ENCODE results near the gene UCK2. TPM values are rescaled to one million over a fixed set of nuclear protein-coding genes. Genes with fewer than 3 reads are reported as not detected.

Gene UCK2
- total RNA-seq, 1 experiment from 2014 or later: 63.7 TPM

DNA sequence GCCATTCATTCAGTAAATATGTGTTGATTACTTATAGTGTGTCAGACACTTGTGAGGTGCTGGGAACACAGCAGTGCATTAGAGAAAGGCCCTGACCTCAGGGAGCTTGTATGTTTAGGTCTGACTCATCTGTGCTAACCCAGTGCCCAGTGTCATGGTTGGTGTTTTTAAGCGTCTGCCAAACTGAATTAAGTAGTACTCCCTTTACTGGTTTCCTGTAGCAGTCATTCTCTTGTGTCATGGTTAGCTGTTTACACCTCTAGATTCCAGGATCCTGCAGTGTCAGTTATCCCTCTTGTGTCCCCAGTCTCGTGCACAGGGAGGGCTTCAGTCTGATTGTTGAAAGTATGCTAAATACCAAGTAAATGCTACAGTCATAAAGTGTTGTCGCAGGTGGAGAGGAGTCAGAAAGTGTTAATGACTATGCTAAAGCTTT lies 14.2 kb downstream of the UCK2 start:
- Histone ChIP-seq H3K4me3 (no peak overlapping the region), H3K27me3 (replicated peaks) (no peaks in the 10 kb centered on the region; the same call in 1 of the 2 replicates), H3K36me3 (no peaks in the 10 kb centered on the region), H3K9me3 (replicated peaks) (no peaks in the 10 kb centered on the region; the same call in 1 of the 2 replicates), H3K27ac (no peak overlapping the region), H3K4me1 (replicated peaks) (peaks cover 25% of the 10 kb centered on the region)
- DNase-seq (ENCODE audit: low read depth in 1 of 2, low spot score in 2 of 2): no peak

- Histone ChIP-seq H3K27ac (no peak overlapping the region), H3K4me3 (no peak overlapping the region), H3K4me1 (replicated peaks) (peaks cover 25% of the 10 kb centered on the region), H3K9me3 (replicated peaks) (no peaks in the 10 kb centered on the region; the same call in 1 of the 2 replicates), H3K27me3 (replicated peaks) (no peaks in the 10 kb centered on the region; the same call in 1 of the 2 replicates), H3K36me3 (no peaks in the 10 kb centered on the region)
- no peak for DNase-seq (ENCODE audit: low read depth in 1 of 2, low spot score in 2 of 2)
Observed at GRCh38 chr1:165842023-165842670, 14.7 kb downstream of the UCK2 start.

DNA sequence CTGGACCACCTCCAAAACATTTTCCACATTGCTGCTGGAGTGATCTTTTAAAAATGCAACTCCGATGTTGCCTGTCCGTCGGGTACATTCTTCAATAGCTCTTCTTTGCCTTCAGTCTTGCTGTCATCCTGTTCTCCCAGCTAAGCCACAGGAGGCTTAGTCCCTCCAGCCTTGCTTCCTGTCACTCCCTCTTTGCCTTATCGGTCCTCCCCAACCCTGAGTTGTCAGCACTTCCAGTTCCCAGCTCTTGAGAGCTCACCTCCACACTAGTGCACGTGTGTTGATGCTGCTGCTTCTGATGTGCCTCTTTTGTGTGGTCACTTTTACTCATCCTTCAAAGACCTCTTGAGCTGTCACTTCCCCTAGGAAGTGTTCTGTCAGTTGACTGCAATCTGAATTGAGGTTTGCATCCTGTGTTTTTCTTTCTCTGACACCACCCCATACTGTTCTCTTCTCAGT lies 15.3 kb downstream of the UCK2 start:
- no peaks in the 10 kb centered on the region; the same call in 1 of the 2 replicates for H3K27me3 ChIP-seq (replicated peaks)
- no peaks in the 10 kb centered on the region; the same call in 1 of the 2 replicates for H3K9me3 ChIP-seq (replicated peaks)
- H3K4me1 ChIP-seq (replicated peaks): peaks cover 25% of the 10 kb centered on the region
- no peak overlapping the region for H3K27ac ChIP-seq
- DNase-seq (ENCODE audit: low read depth in 1 of 2, low spot score in 2 of 2): peak; percentile 38 to 46
- H3K4me3 ChIP-seq: no peak overlapping the region
- H3K36me3 ChIP-seq: no peaks in the 10 kb centered on the region

GRCh38 chr1:165843304-165843703 lies 15.9 kb downstream of the UCK2 start:
- H3K27me3 ChIP-seq (replicated peaks): no peaks in the 10 kb centered on the region; the same call in 1 of the 2 replicates
- H3K4me3 ChIP-seq: no peak overlapping the region
- no peaks in the 10 kb centered on the region; the same call in 1 of the 2 replicates for H3K9me3 ChIP-seq (replicated peaks)
- peaks cover 25% of the 10 kb centered on the region for H3K4me1 ChIP-seq (replicated peaks)
- H3K27ac ChIP-seq: no peak overlapping the region
- no peak for DNase-seq (ENCODE audit: low read depth in 1 of 2, low spot score in 2 of 2)
- H3K36me3 ChIP-seq: peaks cover 3% of the 10 kb centered on the region; the same call in 1 of the 2 replicates

GRCh38 chr1:165844114-165844798 lies 16.8 kb downstream of the UCK2 start:
- H3K27ac ChIP-seq: no peak overlapping the region
- H3K9me3 ChIP-seq (replicated peaks): no peaks in the 10 kb centered on the region; the same call in 1 of the 2 replicates
- DNase-seq (ENCODE audit: low read depth in 1 of 2, low spot score in 2 of 2): no peak
- peaks cover 25% of the 10 kb centered on the region for H3K4me1 ChIP-seq (replicated peaks)
- no peaks in the 10 kb centered on the region; the same call in 1 of the 2 replicates for H3K27me3 ChIP-seq (replicated peaks)
- peaks cover 3% of the 10 kb centered on the region; the same call in 1 of the 2 replicates for H3K36me3 ChIP-seq
- H3K4me3 ChIP-seq: no peak overlapping the region

- Histone ChIP-seq H3K4me1 (replicated peaks) (peaks cover 25% of the 10 kb centered on the region), H3K9me3 (replicated peaks) (no peaks in the 10 kb centered on the region; the same call in 1 of the 2 replicates), H3K27ac (no peak overlapping the region), H3K36me3 (peaks cover 3% of the 10 kb centered on the region; the same call in 1 of the 2 replicates), H3K4me3 (no peak overlapping the region), H3K27me3 (replicated peaks) (no peaks in the 10 kb centered on the region; the same call in 1 of the 2 replicates)
- DNase-seq (ENCODE audit: low read depth in 1 of 2, low spot score in 2 of 2): no peak
Observed at GRCh38 chr1:165844933-165845332, 17.5 kb downstream of the UCK2 start.

- peaks cover 3% of the 10 kb centered on the region; the same call in 1 of the 2 replicates for H3K36me3 ChIP-seq
- no peak overlapping the region for H3K27ac ChIP-seq
- H3K4me3 ChIP-seq: no peak overlapping the region
- no peaks in the 10 kb centered on the region; the same call in 1 of the 2 replicates for H3K27me3 ChIP-seq (replicated peaks)
- no peak for DNase-seq (ENCODE audit: low read depth in 1 of 2, low spot score in 2 of 2)
- no peaks in the 10 kb centered on the region; the same call in 1 of the 2 replicates for H3K9me3 ChIP-seq (replicated peaks)
- peaks cover 25% of the 10 kb centered on the region for H3K4me1 ChIP-seq (replicated peaks)
Observed at GRCh38 chr1:165845569-165845968, 18.2 kb downstream of the UCK2 start.

- no peak for DNase-seq (ENCODE audit: low read depth in 1 of 2, low spot score in 2 of 2)
- no peaks in the 10 kb centered on the region; the same call in 1 of the 2 replicates for H3K27me3 ChIP-seq (replicated peaks)
- no peaks in the 10 kb centered on the region; the same call in 1 of the 2 replicates for H3K9me3 ChIP-seq (replicated peaks)
- no peak overlapping the region for H3K27ac ChIP-seq
- no peak overlapping the region for H3K4me3 ChIP-seq
- peaks cover 29% of the 10 kb centered on the region for H3K4me1 ChIP-seq (replicated peaks)
- peaks cover 3% of the 10 kb centered on the region; the same call in 1 of the 2 replicates for H3K36me3 ChIP-seq
Observed at GRCh38 chr1:165845992-165846748, 18.8 kb downstream of the UCK2 start.

DNA sequence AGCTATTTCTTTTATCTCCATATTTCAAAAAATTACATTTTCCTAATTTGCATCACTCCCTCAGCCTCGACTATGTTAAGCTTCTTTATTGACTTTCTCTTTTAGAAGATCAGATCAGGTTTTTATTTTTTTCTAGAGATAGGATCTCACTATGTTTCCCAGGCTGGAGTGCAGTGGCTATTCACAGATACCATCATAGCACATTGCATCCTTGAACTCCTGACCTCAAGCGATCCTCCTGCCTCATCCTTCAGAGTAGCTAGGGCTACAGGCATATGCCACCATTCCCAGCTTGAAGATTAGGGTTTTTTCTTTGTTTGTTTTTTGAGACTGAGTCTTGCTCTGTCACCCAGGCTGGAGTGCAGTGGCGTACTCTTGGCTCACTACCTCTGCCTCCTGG lies 20.1 kb downstream of the UCK2 start:
- Histone ChIP-seq H3K9me3 (replicated peaks) (no peaks in the 10 kb centered on the region), H3K27me3 (replicated peaks) (no peaks in the 10 kb centered on the region; the same call in 1 of the 2 replicates), H3K4me3 (no peak overlapping the region), H3K36me3 (peaks cover 3% of the 10 kb centered on the region; the same call in 1 of the 2 replicates), H3K4me1 (replicated peaks) (peaks cover 19% of the 10 kb centered on the region), H3K27ac (no peak overlapping the region)
- no peak for DNase-seq (ENCODE audit: low read depth in 1 of 2, low spot score in 2 of 2)

- DNase-seq (ENCODE audit: low read depth in 1 of 2, low spot score in 2 of 2): no peak
- H3K9me3 ChIP-seq (replicated peaks): no peaks in the 10 kb centered on the region
Observed at GRCh38 chr1:165849353-165850133, 22.1 kb downstream of the UCK2 start.

GRCh38 chr1:165851034-165851658 lies 23.7 kb downstream of the UCK2 start:
- Histone ChIP-seq H3K4me3 (no peak overlapping the region), H3K27me3 (replicated peaks) (no peaks in the 10 kb centered on the region; the same call in 1 of the 2 replicates), H3K27ac (no peak overlapping the region), H3K36me3 (peaks cover 3% of the 10 kb centered on the region; the same call in 1 of the 2 replicates), H3K4me1 (replicated peaks) (peaks cover 15% of the 10 kb centered on the region), H3K9me3 (replicated peaks) (no peaks in the 10 kb centered on the region)
- peak in 1 of 2 experiments; percentile 43 for DNase-seq (ENCODE audit: low read depth in 1 of 2, low spot score in 2 of 2)

More at GRCh38 chr1:165849353-165850133, 22.1 kb downstream of the UCK2 start:
- no peak overlapping the region for H3K4me3 ChIP-seq
- H3K36me3 ChIP-seq: peaks cover 3% of the 10 kb centered on the region; the same call in 1 of the 2 replicates
- no peak overlapping the region for H3K27ac ChIP-seq
- peaks cover 15% of the 10 kb centered on the region for H3K4me1 ChIP-seq (replicated peaks)
- no peaks in the 10 kb centered on the region; the same call in 1 of the 2 replicates for H3K27me3 ChIP-seq (replicated peaks)

GRCh38 chr1:165852871-165853270 lies 25.5 kb downstream of the UCK2 start:
- no peak overlapping the region for H3K4me3 ChIP-seq
- no peak overlapping the region for H3K27ac ChIP-seq
- H3K36me3 ChIP-seq: peaks cover 2% of the 10 kb centered on the region; the same call in 1 of the 2 replicates
- no peak for DNase-seq (ENCODE audit: low read depth in 1 of 2, low spot score in 2 of 2)
- H3K27me3 ChIP-seq (replicated peaks): no peaks in the 10 kb centered on the region
- H3K4me1 ChIP-seq (replicated peaks): peaks cover 21% of the 10 kb centered on the region
- H3K9me3 ChIP-seq (replicated peaks): no peaks in the 10 kb centered on the region
